ENCODE data around the gene VWF. TPM values are rescaled to one million over a fixed set of nuclear protein-coding genes. Genes with fewer than 3 reads are reported as not detected.
"Not testable (repeated sequence)": the region's sequence is repeated elsewhere in the genome, so short reads cannot be mapped to it uniquely, and the experiment has no call there.

The VWF gene
- polyA plus RNA-seq, 1 donor (not counting 4 experiments of a cell fraction or from before 2014, with no cell fraction given), result 0.01 TPM

DNA sequence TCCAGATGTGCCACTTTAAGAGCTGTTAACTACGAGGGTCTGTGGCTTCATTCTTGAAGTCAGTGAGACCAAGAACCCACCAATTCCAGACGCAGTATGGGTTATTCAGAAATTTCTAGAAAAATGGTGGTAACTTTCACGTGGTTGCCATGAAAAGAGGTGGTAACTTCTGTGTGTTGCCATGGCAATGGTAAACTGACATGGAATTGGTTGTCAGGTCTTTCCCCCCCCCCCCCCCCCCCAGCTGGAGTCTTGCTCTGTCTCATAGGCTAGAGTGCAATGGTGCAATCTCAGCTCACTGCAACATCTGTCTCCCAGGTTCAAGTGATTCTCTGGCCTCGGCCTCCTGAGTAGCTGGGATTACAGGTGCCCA, 18.8 kb upstream of the VWF start:
- dilution Hi-C loops (cut with MboI; ENCODE audit: extremely low pct_ligation_motif_present, low sequenced_read_pairs), result no loop called here
- TF ChIP-seq, protein P1, sequence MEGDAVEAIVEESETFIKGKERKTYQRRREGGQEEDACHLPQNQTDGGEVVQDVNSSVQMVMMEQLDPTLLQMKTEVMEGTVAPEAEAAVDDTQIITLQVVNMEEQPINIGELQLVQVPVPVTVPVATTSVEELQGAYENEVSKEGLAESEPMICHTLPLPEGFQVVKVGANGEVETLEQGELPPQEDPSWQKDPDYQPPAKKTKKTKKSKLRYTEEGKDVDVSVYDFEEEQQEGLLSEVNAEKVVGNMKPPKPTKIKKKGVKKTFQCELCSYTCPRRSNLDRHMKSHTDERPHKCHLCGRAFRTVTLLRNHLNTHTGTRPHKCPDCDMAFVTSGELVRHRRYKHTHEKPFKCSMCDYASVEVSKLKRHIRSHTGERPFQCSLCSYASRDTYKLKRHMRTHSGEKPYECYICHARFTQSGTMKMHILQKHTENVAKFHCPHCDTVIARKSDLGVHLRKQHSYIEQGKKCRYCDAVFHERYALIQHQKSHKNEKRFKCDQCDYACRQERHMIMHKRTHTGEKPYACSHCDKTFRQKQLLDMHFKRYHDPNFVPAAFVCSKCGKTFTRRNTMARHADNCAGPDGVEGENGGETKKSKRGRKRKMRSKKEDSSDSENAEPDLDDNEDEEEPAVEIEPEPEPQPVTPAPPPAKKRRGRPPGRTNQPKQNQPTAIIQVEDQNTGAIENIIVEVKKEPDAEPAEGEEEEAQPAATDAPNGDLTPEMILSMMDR (optimal IDR thresholded peaks at IDR 0.05 in 1 of 3, IDR thresholded peaks at IDR 0.05 in 1 of 3, conservative IDR thresholded peaks at IDR 0.05 in 1 of 3; ENCODE audit: extremely low read depth in 1 of 3, insufficient read depth in 2 of 3, low read length in 3 of 3), result no peak
- no peak for TF ChIP-seq EZH2 (IDR thresholded peaks at IDR 0.05; ENCODE audit: low read length)
- FAIRE-seq, result no peak

GRCh38 chr12:6142368-6143302, 18.2 kb upstream of the VWF start:
- FAIRE-seq; dilution Hi-C loops (cut with MboI; ENCODE audit: extremely low pct_ligation_motif_present, low sequenced_read_pairs); H2AFZ ChIP-seq (ENCODE audit: control insufficient read depth, low read length); H3K9ac ChIP-seq (ENCODE audit: control insufficient read depth, extremely low read depth, insufficient read depth, low read length); H3K27me3 ChIP-seq (ENCODE audit: control insufficient read depth, extremely low read depth, insufficient read depth, low read length); H3K36me3 ChIP-seq (ENCODE audit: control insufficient read depth in 2 of 2, extremely low read depth in 1 of 2, insufficient read depth in 2 of 2, low read length in 2 of 2); H3K79me2 ChIP-seq (ENCODE audit: control insufficient read depth, insufficient read depth, low read length); DNase-seq (ENCODE audit: low read depth, low spot score); H3K4me1 ChIP-seq (ENCODE audit: control insufficient read depth, extremely low read depth, insufficient read depth, low read length); H4K20me1 ChIP-seq (ENCODE audit: control insufficient read depth, extremely low read depth, insufficient read depth, low read length); H3K4me2 ChIP-seq (ENCODE audit: control insufficient read depth, extremely low read depth, insufficient read depth, low read depth, low read length); H3K4me3 ChIP-seq (ENCODE audit: control insufficient read depth in 2 of 3, extremely low read depth in 1 of 3, insufficient read depth in 2 of 3, low read depth in 1 of 3, low read length in 3 of 3); H3K27ac ChIP-seq (ENCODE audit: control insufficient read depth, insufficient read depth, low read length); H3K9me3 ChIP-seq (ENCODE audit: control insufficient read depth, low read depth, low read length); H3K9me1 ChIP-seq (ENCODE audit: control insufficient read depth, extremely low read depth, insufficient read depth, low read length): not testable (repeated sequence)

More for the DNA sequence above, 18.8 kb upstream of the VWF start:
- Histone ChIP-seq H2AFZ (ENCODE audit: control insufficient read depth, low read length) (no peak overlapping the region), H3K9ac (ENCODE audit: control insufficient read depth, extremely low read depth, insufficient read depth, low read length) (no peak overlapping the region), H3K79me2 (ENCODE audit: control insufficient read depth, insufficient read depth, low read length) (no peaks in the 10 kb centered on the region), H3K9me1 (ENCODE audit: control insufficient read depth, extremely low read depth, insufficient read depth, low read length) (no peaks in the 10 kb centered on the region), H3K4me1 (ENCODE audit: control insufficient read depth, extremely low read depth, insufficient read depth, low read length) (no peaks in the 10 kb centered on the region), H4K20me1 (ENCODE audit: control insufficient read depth, extremely low read depth, insufficient read depth, low read length) (no peaks in the 10 kb centered on the region), H3K4me3 (ENCODE audit: control insufficient read depth in 2 of 3, extremely low read depth in 1 of 3, insufficient read depth in 2 of 3, low read depth in 1 of 3, low read length in 3 of 3) (no peak overlapping the region), H3K27me3 (ENCODE audit: control insufficient read depth, extremely low read depth, insufficient read depth, low read length) (no peaks in the 10 kb centered on the region), H3K36me3 (ENCODE audit: control insufficient read depth in 2 of 2, extremely low read depth in 1 of 2, insufficient read depth in 2 of 2, low read length in 2 of 2) (no peaks in the 10 kb centered on the region), H3K4me2 (ENCODE audit: control insufficient read depth, extremely low read depth, insufficient read depth, low read depth, low read length) (no peak overlapping the region), H3K27ac (ENCODE audit: control insufficient read depth, insufficient read depth, low read length) (no peak overlapping the region), H3K9me3 (ENCODE audit: control insufficient read depth, low read depth, low read length) (no peaks in the 10 kb centered on the region)
- no peak for DNase-seq (ENCODE audit: low read depth, low spot score)

DNA sequence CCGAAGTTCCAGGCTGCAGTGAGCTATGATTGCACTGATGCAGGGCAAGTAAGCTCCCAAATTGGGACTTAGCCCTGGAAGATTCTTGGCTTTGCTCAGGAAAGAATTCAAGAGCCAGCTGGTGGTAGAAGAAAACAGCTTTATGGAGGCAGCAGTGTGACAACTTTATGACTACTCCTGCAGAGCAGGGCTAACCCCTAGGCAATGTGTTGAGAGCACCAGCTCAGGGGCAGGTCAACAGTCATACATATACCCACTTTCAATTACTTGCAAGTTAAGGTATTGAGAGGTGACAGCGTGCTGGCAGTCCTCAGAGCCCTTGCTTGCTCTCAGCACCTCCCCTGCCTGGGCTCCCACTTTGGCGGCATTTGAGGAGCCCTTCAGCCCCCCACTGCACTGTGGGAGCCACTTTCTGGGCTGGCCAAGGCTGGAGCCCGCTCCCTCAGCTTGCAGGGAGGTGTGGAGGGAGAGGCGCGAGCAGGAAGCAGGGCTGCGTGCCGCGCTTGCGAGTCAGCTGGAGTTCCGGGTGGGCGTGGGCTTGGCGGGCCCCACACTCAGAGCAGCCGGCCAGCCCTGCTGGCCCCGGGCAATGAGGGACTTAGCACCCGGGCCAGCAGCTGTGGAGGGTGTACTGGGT, 17.4 kb upstream of the VWF start:
- FAIRE-seq; DNase-seq (ENCODE audit: low read depth, low spot score): not testable (repeated sequence)

More for the DNA sequence above, 17.4 kb upstream of the VWF start:
- H3K27ac ChIP-seq (ENCODE audit: control insufficient read depth, insufficient read depth, low read length); H2AFZ ChIP-seq (ENCODE audit: control insufficient read depth, low read length); H3K4me1 ChIP-seq (ENCODE audit: control insufficient read depth, extremely low read depth, insufficient read depth, low read length); H3K27me3 ChIP-seq (ENCODE audit: control insufficient read depth, extremely low read depth, insufficient read depth, low read length); H4K20me1 ChIP-seq (ENCODE audit: control insufficient read depth, extremely low read depth, insufficient read depth, low read length); H3K9me1 ChIP-seq (ENCODE audit: control insufficient read depth, extremely low read depth, insufficient read depth, low read length); H3K9me3 ChIP-seq (ENCODE audit: control insufficient read depth, low read depth, low read length); H3K36me3 ChIP-seq (ENCODE audit: control insufficient read depth in 2 of 2, extremely low read depth in 1 of 2, insufficient read depth in 2 of 2, low read length in 2 of 2); H3K4me2 ChIP-seq (ENCODE audit: control insufficient read depth, extremely low read depth, insufficient read depth, low read depth, low read length); dilution Hi-C loops (cut with MboI; ENCODE audit: extremely low pct_ligation_motif_present, low sequenced_read_pairs); H3K79me2 ChIP-seq (ENCODE audit: control insufficient read depth, insufficient read depth, low read length); H3K9ac ChIP-seq (ENCODE audit: control insufficient read depth, extremely low read depth, insufficient read depth, low read length); H3K4me3 ChIP-seq (ENCODE audit: control insufficient read depth in 2 of 3, extremely low read depth in 1 of 3, insufficient read depth in 2 of 3, low read depth in 1 of 3, low read length in 3 of 3): not testable (repeated sequence)
